ENCODE data around the gene DACT2. TPM values are rescaled to one million over a fixed set of nuclear protein-coding genes. Genes with fewer than 3 reads are reported as not detected.
A peak's percentile ranks its signal among the peaks of the same experiment; 100 is the strongest.

DACT2 gene
- total RNA-seq, 1 experiment from 2014 or later: not detected

- ChIA-PET POLR2A (interaction anchor here (0.5 to 1.5 kb wide), 2 partner anchors 202 to 562 kb away, joined by 3 read pairs; no protein-coding TSS in a partner anchor), CTCF (interaction anchor here (0.6 to 2.2 kb wide), 7 partner anchors 29 to 294 kb away, joined by 3 to 9 read pairs (median 4); no protein-coding TSS in a partner anchor)
- Mint-ChIP-seq H3K4me1 (ENCODE audit: insufficient read depth, unreplicated experiment) (no peaks in the 10 kb centered on the region), H3K9me3 (ENCODE audit: unreplicated experiment) (peaks cover 21% of the 10 kb centered on the region), H3K36me3 (ENCODE audit: insufficient read depth, unreplicated experiment) (no peaks in the 10 kb centered on the region), H3K27ac (ENCODE audit: low read depth, unreplicated experiment) (no peak overlapping the region), H3K27me3 (ENCODE audit: insufficient read depth, unreplicated experiment) (peaks cover 39% of the 10 kb centered on the region), H3K4me3 (ENCODE audit: unreplicated experiment) (no peak overlapping the region)
- BruUV-seq (replicated peaks): no TSS peak
- TF ChIP-seq CTCF (IDR thresholded peaks at IDR 0.05; ENCODE audit: unreplicated experiment): no peak
- DNase-seq (ENCODE audit: unreplicated experiment): no peak
- intact Hi-C loops (cut with micrococcal nuclease): no loop called here
Measured at GRCh38 chr6:168354338-168354737, 34.8 kb upstream of the DACT2 start.

GRCh38 chr6:168353041-168353440 is 33.5 kb upstream of the DACT2 start:
- Mint-ChIP-seq H3K27me3 (ENCODE audit: insufficient read depth, unreplicated experiment) (peaks cover 43% of the 10 kb centered on the region), H3K9me3 (ENCODE audit: unreplicated experiment) (peaks cover 22% of the 10 kb centered on the region), H3K27ac (ENCODE audit: low read depth, unreplicated experiment) (no peak overlapping the region), H3K4me1 (ENCODE audit: insufficient read depth, unreplicated experiment) (no peaks in the 10 kb centered on the region), H3K36me3 (ENCODE audit: insufficient read depth, unreplicated experiment) (no peaks in the 10 kb centered on the region), H3K4me3 (ENCODE audit: unreplicated experiment) (no peak overlapping the region)
- no peak for TF ChIP-seq CTCF (IDR thresholded peaks at IDR 0.05; ENCODE audit: unreplicated experiment)
- ChIA-PET POLR2A (no interaction called here), CTCF (no interaction called here)
- BruUV-seq (replicated peaks): no TSS peak
- DNase-seq (ENCODE audit: unreplicated experiment): no peak
- intact Hi-C loops (cut with micrococcal nuclease): no loop called here

- ChIA-PET POLR2A (no interaction called here), CTCF (no interaction called here)
- DNase-seq (ENCODE audit: unreplicated experiment): peak; percentile 32
- no TSS peak for BruUV-seq (replicated peaks)
- Mint-ChIP-seq H3K27me3 (ENCODE audit: insufficient read depth, unreplicated experiment) (peaks cover 53% of the 10 kb centered on the region), H3K9me3 (ENCODE audit: unreplicated experiment) (peaks cover 22% of the 10 kb centered on the region), H3K27ac (ENCODE audit: low read depth, unreplicated experiment) (no peak overlapping the region), H3K4me1 (ENCODE audit: insufficient read depth, unreplicated experiment) (no peaks in the 10 kb centered on the region), H3K36me3 (ENCODE audit: insufficient read depth, unreplicated experiment) (no peaks in the 10 kb centered on the region), H3K4me3 (ENCODE audit: unreplicated experiment) (no peak overlapping the region)
- intact Hi-C loops (cut with micrococcal nuclease): no loop called here
- TF ChIP-seq CTCF (IDR thresholded peaks at IDR 0.05; ENCODE audit: unreplicated experiment): no peak
Measured at GRCh38 chr6:168352096-168352495, 32.5 kb upstream of the DACT2 start.

- Mint-ChIP-seq H3K4me1 (ENCODE audit: insufficient read depth, unreplicated experiment) (no peaks in the 10 kb centered on the region), H3K36me3 (ENCODE audit: insufficient read depth, unreplicated experiment) (no peaks in the 10 kb centered on the region), H3K4me3 (ENCODE audit: unreplicated experiment) (no peak overlapping the region), H3K9me3 (ENCODE audit: unreplicated experiment) (peaks cover 22% of the 10 kb centered on the region), H3K27me3 (ENCODE audit: insufficient read depth, unreplicated experiment) (peaks cover 66% of the 10 kb centered on the region), H3K27ac (ENCODE audit: low read depth, unreplicated experiment) (no peak overlapping the region)
- no peak for TF ChIP-seq CTCF (IDR thresholded peaks at IDR 0.05; ENCODE audit: unreplicated experiment)
- no TSS peak for BruUV-seq (replicated peaks)
- ChIA-PET POLR2A (no interaction called here), CTCF (no interaction called here)
- intact Hi-C loops (cut with micrococcal nuclease): no loop called here
- no peak for DNase-seq (ENCODE audit: unreplicated experiment)
Measured at GRCh38 chr6:168349718-168350210, 30.2 kb upstream of the DACT2 start.

All from MCF 10A (cell line).